GM19239 (cell line): Measurements from ENCODE around the gene TCF12.

Experiments
- DNase-seq: peaks from one replicate; pipeline ENCODE4 v3.0.0; 2011; ENCODE audit warnings: low spot score; ENCODE audit not compliant: insufficient read length
- FAIRE-seq: peaks from 2 replicates; lab custom pipeline; 2011; peaks lifted over from hg19 to GRCh38; lab: Jason Lieb, UNC

Gene TCF12

GRCh38 chr15:56971571-56971970 lies 53.1 kb downstream of the TCF12 start:
- DNase-seq (no peak), FAIRE-seq (no peak)

DNA sequence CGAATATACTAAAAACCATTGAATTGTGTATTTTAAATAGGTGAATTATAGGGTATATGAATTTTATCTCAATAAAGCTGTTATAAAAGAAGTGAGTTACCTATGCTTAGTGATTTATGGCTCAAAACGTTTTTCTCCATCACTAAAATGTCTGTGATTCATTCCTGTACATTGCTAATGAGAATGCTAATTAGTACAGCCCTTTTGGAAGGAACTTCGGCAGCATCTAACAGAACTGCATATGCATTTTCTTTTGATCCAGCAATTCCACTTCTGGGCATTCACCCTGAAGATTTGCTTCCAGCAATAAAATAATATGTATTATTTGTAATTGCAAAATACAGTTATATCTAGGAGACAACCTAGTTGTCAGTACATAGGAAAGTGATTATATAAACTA lies 53.6 kb downstream of the TCF12 start:
- DNase-seq (no peak), FAIRE-seq (no peak)

GRCh38 chr15:56972426-56972825 lies 54.0 kb downstream of the TCF12 start:
- DNase-seq (no peak), FAIRE-seq (no peak)

DNA sequence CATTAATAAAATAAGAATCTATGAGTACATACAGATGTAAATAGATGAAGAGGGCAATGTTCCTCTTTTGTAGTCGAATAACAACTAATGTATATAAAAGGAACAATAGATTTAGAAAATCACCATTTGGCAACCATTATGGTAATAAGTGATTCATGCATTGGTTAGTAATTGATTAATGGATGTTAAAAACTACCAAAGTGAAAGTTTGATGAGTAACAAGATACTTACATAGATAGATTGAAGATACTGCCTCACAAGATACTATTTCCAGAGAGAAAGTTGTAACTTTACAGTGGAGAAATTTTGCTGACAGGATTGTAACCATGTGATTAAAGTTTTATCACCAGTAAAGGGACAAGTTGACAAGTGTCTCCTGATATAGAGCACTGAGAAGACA lies 55.0 kb downstream of the TCF12 start:
- FAIRE-seq = no peak
- DNase-seq = no peak

DNA sequence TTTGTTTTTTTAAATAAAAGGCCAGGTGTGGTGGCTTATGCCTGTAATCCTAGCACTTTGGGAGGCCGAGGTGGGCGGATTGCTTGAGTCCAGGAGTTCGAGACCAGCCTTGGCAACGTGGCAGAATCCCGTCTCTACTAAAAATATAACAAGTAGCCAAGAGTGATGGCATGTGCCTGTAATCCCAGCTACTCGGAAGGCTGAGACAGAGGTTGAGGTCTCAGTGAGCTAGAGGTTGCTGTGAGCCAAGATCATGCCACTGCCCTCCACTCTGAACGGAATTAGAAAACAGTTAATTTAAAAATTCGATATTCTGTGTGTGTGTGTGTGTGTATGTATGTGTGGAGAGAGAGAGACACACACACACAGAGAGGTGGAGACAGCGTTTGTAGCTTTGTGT lies 58.8 kb downstream of the TCF12 start:
- FAIRE-seq = no peak
- no peak for DNase-seq

DNA sequence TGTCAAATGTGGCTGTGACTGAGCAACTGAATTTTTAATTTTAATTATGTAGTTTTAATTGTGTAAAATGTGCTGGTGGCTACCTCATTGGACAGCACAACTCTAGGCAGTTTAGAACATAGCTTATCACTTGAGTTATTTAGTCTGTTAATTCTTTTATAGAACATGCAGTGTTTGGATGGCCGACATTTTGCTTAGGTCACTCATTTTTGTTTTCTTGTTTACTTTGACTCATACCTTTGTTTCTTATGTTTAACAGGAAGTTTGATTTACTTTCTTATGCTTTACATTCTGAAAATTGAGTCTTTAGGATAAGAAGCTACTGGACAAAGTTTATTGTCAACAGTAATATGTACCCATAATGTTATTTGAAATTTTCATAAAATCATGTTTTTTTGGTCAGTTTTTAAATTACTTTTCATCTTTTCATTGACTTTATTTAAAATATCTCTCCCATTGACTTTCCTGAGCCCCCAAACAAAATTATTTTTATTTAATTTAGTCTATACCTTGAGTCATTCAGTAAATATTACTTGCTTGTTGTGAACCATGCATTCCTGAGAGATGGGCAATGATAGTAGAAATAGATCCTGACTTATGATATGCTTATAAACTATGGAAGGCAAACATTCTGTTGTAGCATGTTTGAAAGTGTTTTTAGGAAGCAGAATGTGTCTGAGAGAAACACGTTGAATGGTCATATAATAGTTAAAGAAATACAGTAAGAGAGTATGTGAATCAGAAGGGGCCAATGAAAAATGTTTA lies 60.6 kb downstream of the TCF12 start:
- no peak for DNase-seq
- FAIRE-seq = peak; percentile 11

DNA sequence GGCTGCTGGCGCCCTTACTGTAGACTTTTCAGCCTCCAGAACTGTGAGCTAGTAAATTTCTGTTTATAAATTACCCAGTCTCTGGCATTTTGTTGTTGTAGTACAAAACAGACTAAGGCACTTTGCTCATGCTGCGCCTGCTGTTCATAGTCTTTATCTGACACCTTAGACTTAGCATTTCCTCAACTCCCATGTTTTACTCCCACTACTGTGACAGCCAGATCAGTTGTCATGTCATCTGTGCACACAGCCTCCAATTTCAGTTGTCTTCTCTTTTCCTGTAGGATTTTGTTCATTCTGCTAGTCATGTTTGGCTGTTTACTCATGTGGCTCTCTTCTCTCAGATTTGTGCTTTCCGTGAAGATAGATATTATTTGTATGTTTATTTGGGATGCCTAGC lies 62.0 kb downstream of the TCF12 start:
- FAIRE-seq (no peak), DNase-seq (no peak)

DNA sequence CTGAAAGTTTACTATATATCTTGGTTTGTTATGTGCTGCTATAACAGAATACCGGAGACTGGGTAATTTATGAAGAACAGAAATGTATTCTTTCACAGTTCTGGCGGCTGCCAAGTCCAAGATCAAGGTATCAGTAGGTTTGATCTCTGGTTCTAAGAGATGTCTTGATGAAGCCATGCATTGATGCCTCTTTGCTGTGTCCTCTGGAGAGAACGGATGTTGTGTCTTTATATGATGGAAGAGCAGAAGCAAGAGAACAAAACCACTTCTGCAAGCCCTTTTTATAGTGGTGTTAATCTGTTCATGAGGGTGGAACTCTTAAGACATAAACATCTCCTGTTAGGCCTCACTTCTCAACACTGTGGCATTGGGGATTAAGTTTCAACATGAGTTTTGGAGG lies 62.7 kb downstream of the TCF12 start:
- DNase-seq = no peak
- no peak for FAIRE-seq

- no peak for DNase-seq
- no peak for FAIRE-seq
Measured at GRCh38 chr15:56982987-56983386, 64.5 kb downstream of the TCF12 start.

- FAIRE-seq (peak; percentile 26), DNase-seq (no peak)
Measured at GRCh38 chr15:56984681-56985481, 66.4 kb downstream of the TCF12 start.

DNA sequence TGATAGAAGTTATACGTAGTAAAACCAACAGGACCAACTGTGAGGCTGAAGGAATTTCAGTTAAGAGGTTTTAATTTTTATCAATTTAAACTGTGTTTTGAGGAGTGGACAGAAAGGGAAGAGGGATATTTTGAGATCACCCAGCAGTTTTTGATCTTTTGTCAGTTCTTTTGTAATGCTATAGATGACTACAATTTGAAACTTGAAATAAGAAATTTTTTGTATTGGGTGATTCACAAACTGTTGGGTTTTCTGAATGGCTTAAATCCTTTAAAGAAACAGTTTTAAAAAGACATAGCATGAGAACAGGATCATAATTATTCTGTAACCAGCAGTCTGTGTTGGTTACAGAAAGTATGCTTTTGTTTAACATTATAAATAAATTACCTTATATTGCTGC lies 67.4 kb downstream of the TCF12 start:
- peak; percentile 33 for FAIRE-seq
- no peak for DNase-seq

GRCh38 chr15:56987286-56987685 lies 68.8 kb downstream of the TCF12 start:
- DNase-seq = no peak
- FAIRE-seq = no peak

DNA sequence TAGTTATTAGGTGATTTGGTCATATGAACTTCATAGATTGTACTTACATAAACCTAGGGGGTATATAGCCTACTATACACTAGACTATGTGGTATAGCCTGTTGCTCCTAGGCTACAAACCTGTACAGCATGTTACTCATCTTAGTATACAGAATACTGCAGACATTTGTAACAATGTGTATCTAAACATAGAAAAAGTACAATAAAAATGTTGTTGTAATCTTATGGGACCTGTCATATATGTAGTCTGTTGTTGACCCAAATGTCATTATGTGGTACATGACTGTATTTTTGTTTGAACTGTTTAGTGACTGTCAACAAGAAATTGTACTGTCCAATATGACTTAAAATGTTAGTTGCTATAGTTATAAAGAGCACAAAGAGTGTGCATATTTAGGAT lies 69.8 kb downstream of the TCF12 start:
- no peak for FAIRE-seq
- no peak for DNase-seq

DNA sequence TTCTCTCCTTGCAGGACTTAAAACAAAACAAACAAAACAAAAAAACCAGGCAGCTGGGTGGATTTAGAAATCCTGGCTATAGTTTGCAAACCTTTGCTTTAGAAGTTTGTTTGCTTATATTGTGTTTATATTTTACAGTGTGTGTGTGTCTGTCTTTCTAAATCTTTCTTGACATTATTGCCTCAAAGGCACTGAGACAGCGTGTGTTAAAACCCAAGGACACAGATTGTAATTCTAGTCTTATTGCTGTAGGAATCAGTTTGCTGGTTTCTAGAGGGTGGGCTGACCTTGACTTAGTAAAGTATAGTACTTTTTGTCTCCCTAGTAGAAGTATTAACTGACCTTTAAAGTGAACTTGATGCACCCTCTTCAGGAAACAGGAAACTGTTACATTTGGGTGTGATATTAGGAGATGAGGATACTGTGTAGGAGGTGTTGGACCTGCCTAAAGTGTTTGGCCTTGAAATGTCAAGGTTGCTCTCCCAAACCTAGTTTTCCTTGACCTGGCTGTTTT lies 71.0 kb downstream of the TCF12 start:
- DNase-seq (no peak), FAIRE-seq (peak; percentile 71)

DNA sequence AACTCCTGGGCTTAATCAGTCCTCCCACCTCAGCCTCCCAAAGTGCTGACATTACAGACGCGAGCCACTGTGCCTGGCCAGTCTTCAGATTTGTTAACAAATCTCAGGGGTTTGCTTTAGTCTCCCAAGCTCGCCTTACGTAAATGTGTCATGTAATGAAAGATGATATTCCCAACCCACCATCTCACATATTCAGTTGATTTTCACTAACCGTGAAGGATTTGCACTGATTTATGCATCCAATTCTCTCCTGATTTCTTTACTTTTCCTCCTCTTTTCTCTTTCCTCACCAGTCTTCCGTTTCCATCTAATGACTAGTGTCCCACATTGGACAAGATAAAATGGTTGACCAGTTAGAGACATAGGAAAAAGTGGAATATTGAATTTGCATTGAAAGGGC lies 72.6 kb downstream of the TCF12 start:
- DNase-seq = no peak

GRCh38 chr15:56992725-56993124 lies 74.3 kb downstream of the TCF12 start:
- no peak for FAIRE-seq
- no peak for DNase-seq

More for the DNA sequence above, 72.6 kb downstream of the TCF12 start:
- no peak for FAIRE-seq

GRCh38 chr15:56994280-56994679 lies 75.8 kb downstream of the TCF12 start:
- DNase-seq = no peak
- FAIRE-seq = no peak

DNA sequence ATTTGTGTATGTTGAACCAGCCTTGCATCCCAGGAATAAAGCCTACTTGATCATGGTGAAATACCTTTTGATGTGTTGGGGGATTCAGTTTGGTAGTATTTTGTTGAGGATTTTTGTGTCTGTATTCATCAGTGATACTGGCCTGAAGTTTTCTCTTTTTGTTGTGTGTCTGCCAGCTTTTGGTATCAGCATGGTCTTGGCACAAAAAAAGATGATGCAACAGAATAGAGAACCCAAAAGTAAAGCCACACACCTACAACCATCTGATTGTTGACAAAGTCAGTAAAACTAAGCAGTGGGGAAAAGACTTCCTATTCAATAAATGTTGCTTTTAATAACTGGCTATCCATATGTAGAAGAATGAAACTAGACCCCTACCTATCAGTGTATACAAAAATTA lies 77.6 kb downstream of the TCF12 start:
- no peak for FAIRE-seq
- no peak for DNase-seq

DNA sequence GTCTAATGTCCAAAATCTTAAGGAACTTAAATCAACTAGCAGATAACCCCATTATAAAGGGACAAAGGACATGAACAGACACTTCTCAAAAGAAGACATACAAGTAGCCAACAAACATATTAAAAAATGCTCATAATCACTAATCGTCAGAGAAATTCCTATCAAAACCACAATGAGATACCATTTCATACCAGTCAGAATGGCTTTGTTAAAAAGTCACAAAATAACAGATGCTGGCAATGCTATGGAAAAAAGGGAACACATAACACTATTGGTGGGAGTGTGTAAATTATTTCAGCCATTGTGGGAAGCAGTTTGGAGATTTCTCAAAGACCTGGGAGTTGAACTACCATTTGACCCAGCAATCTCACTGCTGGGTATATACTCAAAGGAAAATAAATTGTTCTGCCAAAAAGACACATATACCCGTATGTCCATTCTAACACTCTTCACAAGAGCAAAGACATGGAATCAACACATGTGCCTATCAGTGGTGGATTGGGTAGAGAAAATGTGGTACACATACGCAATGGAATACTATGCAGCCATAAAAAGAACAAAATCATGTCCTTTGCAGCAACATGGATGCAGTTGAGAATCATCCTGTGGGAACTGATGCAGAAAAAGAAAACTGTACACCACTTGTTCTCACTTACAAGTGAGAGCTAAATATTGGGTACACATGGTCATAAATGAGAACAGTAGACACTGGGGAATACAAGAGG lies 78.5 kb downstream of the TCF12 start:
- no peak for FAIRE-seq
- no peak for DNase-seq

- FAIRE-seq = peak; percentile 28
- DNase-seq = no peak
Measured at GRCh38 chr15:57003418-57003817, 85.0 kb downstream of the TCF12 start.

DNA sequence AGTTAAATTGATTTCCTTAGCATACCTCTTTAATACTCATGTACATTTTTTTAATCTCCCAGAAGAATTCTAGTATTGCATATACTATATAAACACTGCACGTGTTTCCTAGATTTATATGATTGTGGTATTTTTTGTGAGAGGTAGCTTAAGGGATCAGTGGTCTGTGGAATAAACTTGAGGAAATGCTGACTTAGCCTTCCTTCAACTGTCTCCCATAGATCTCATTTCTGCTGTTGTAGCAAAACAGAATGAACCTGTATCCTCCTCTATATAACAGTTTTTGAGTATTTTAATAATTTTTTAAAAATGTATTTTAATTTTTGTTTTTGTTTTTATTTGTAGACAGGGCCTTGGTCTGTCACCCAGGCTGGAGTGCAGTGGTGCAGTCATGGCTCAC lies 86.8 kb downstream of the TCF12 start:
- DNase-seq = no peak
- FAIRE-seq = no peak
